ENCODE measurements around the gene CEP43. TPM values are rescaled to one million over a fixed set of nuclear protein-coding genes. Genes with fewer than 3 reads are reported as not detected.
A peak's percentile ranks its signal among the peaks of the same experiment; 100 is the strongest.

Gene CEP43
- total RNA-seq = 17.7 TPM

- ATAC-seq = peak; percentile 90
- DNase-seq (ENCODE audit: low spot score) = peak; percentile 95
Measured at GRCh38 chr6:166999145-166999883, at the start of gene CEP43. TSS of gene CEP43 (plus strand) at chr6:166999397. CDS start at chr6:166999413, 16 bp downstream.

GRCh38 chr6:166949528-166950442 lies 49.4 kb upstream of the CEP43 start:
- ATAC-seq = peak; percentile 12
- no peak for DNase-seq (ENCODE audit: low spot score)

- no peak for DNase-seq (ENCODE audit: low spot score)
- peak; percentile 43 for ATAC-seq
Measured at GRCh38 chr6:166950443-166950821, 48.8 kb upstream of the CEP43 start.

- DNase-seq (ENCODE audit: low spot score) (peak; percentile 67), ATAC-seq (peak; percentile 48)
Measured at GRCh38 chr6:166950892-166951669, 48.1 kb upstream of the CEP43 start.

GRCh38 chr6:166951670-166952060 lies 47.5 kb upstream of the CEP43 start:
- DNase-seq (ENCODE audit: low spot score) (no peak), ATAC-seq (no peak)

- DNase-seq (ENCODE audit: low spot score) (no peak), ATAC-seq (no peak)
Measured at GRCh38 chr6:166952121-166952520, 47.1 kb upstream of the CEP43 start.

GRCh38 chr6:166952567-166953486 lies 46.4 kb upstream of the CEP43 start:
- DNase-seq (ENCODE audit: low spot score) (no peak), ATAC-seq (no peak)

- ATAC-seq = no peak
Measured at GRCh38 chr6:166954118-166954713, 45.0 kb upstream of the CEP43 start.

GRCh38 chr6:166955121-166955864 lies 43.9 kb upstream of the CEP43 start:
- ATAC-seq (no peak), DNase-seq (ENCODE audit: low spot score) (no peak)

More at GRCh38 chr6:166954118-166954713, 45.0 kb upstream of the CEP43 start:
- DNase-seq (ENCODE audit: low spot score) = no peak

GRCh38 chr6:166955865-166956443 lies 43.2 kb upstream of the CEP43 start:
- ATAC-seq (peak; percentile 59), DNase-seq (ENCODE audit: low spot score) (no peak)

GRCh38 chr6:166956444-166957086 lies 42.6 kb upstream of the CEP43 start, which contains the start of gene RNASET2:
TSS of gene RNASET2 (minus strand) at chr6:166956550. CDS start at chr6:166956182, 368 bp downstream.
- ATAC-seq = peak; percentile 98

GRCh38 chr6:166957087-166957804 lies 42.0 kb upstream of the CEP43 start:
- ATAC-seq (peak; percentile 26), DNase-seq (ENCODE audit: low spot score) (peak; percentile 62)

More at GRCh38 chr6:166956444-166957086, 42.6 kb upstream of the CEP43 start, which contains the start of gene RNASET2:
- DNase-seq (ENCODE audit: low spot score) = peak; percentile 99

- ATAC-seq = no peak
- DNase-seq (ENCODE audit: low spot score) = no peak
Measured at GRCh38 chr6:166957805-166958076, 41.5 kb upstream of the CEP43 start.

- DNase-seq (ENCODE audit: low spot score) (peak; percentile 32), ATAC-seq (no peak)
Measured at GRCh38 chr6:166958926-166959861, 40.0 kb upstream of the CEP43 start.

- ATAC-seq = no peak
- DNase-seq (ENCODE audit: low spot score) = peak; percentile 40
Measured at GRCh38 chr6:166959911-166960608, 39.1 kb upstream of the CEP43 start.

GRCh38 chr6:166960609-166960978 lies 38.6 kb upstream of the CEP43 start:
- ATAC-seq (no peak), DNase-seq (ENCODE audit: low spot score) (peak; percentile 35)
